HG03342 (cell line): ENCODE results near the gene DUS2.
"Not testable (repeated sequence)": the region's sequence is repeated elsewhere in the genome, so short reads cannot be mapped to it uniquely, and the experiment has no call there.

Experiments
- ATAC-seq: cut with Tn5 transposase; IDR thresholded peaks from one replicate; pipeline ENCODE4 v1.9.1; 2021; ENCODE audit warnings: mild to moderate bottlenecking, moderate library complexity; ENCODE audit not compliant: unreplicated experiment

DUS2 gene

GRCh38 chr16:68088130-68088972 is 65.3 kb downstream of the DUS2 start:
- no peak for ATAC-seq

GRCh38 chr16:68089067-68089466 is 66.0 kb downstream of the DUS2 start:
- ATAC-seq: no peak

GRCh38 chr16:68090130-68090529 is 67.0 kb downstream of the DUS2 start:
- ATAC-seq: no peak

GRCh38 chr16:68090533-68090932 is 67.4 kb downstream of the DUS2 start:
- ATAC-seq: no peak

- no peak for ATAC-seq
Measured at GRCh38 chr16:68091380-68092261, 68.5 kb downstream of the DUS2 start.

- ATAC-seq: not testable (repeated sequence)
Measured at GRCh38 chr16:68092275-68092674, 69.2 kb downstream of the DUS2 start.

GRCh38 chr16:68093816-68094613 is 70.9 kb downstream of the DUS2 start:
- no peak for ATAC-seq

- no peak for ATAC-seq
Measured at GRCh38 chr16:68094614-68094934, 71.5 kb downstream of the DUS2 start.

GRCh38 chr16:68096491-68096890 is 73.4 kb downstream of the DUS2 start:
- ATAC-seq: no peak

- ATAC-seq: no peak
Measured at GRCh38 chr16:68097088-68097487, 74.0 kb downstream of the DUS2 start.

GRCh38 chr16:68097895-68098294 is 74.8 kb downstream of the DUS2 start:
- no peak for ATAC-seq

GRCh38 chr16:68100488-68100887 is 77.4 kb downstream of the DUS2 start:
- no peak for ATAC-seq

GRCh38 chr16:68105611-68106010 is 82.5 kb downstream of the DUS2 start:
- ATAC-seq: no peak

- ATAC-seq: not testable (repeated sequence)
Measured at GRCh38 chr16:68107230-68107928, 84.3 kb downstream of the DUS2 start.

- not testable (repeated sequence) for ATAC-seq
Measured at GRCh38 chr16:68109156-68109555, 86.1 kb downstream of the DUS2 start.

- ATAC-seq: not testable (repeated sequence)
Measured at GRCh38 chr16:68110611-68111010, 87.5 kb downstream of the DUS2 start.

GRCh38 chr16:68111379-68111778 is 88.3 kb downstream of the DUS2 start:
- ATAC-seq: no peak

- no peak for ATAC-seq
Measured at GRCh38 chr16:68113059-68113761, 90.1 kb downstream of the DUS2 start.

GRCh38 chr16:68113765-68114240 is 90.7 kb downstream of the DUS2 start:
- no peak for ATAC-seq

- not testable (repeated sequence) for ATAC-seq
Measured at GRCh38 chr16:68114939-68115338, 91.9 kb downstream of the DUS2 start.
